Breast epithelium (tissue), 3 donors: ENCODE data around the gene DUSP22.

ENCODE experiments used
- POLR2A ChIP-seq: fragments of 450-650 bp; IDR thresholded peaks from one replicate; pipeline ENCODE4 v1.6.1; 2016; ENCODE audit warnings: antibody characterized with exemption, mild to moderate bottlenecking, moderate library complexity
- POLR2AphosphoS5 ChIP-seq, 3 donors: sonication (generic); formaldehyde crosslinking; IDR thresholded peaks; one replicate each; pipeline ENCODE4 v1.6.1; 2017; ENCODE audit warnings: antibody characterized with exemption in 3 of 3
- TF ChIP-seq, protein P1 (sequence below), 3 donors: fragments of 450-650 bp; IDR thresholded peaks; one replicate each; pipeline ENCODE4 v1.5.1; 2016 to 2017; ENCODE audit warnings: antibody characterized with exemption in 3 of 3, mild to moderate bottlenecking in 3 of 3, moderate library complexity in 3 of 3

DNA sequence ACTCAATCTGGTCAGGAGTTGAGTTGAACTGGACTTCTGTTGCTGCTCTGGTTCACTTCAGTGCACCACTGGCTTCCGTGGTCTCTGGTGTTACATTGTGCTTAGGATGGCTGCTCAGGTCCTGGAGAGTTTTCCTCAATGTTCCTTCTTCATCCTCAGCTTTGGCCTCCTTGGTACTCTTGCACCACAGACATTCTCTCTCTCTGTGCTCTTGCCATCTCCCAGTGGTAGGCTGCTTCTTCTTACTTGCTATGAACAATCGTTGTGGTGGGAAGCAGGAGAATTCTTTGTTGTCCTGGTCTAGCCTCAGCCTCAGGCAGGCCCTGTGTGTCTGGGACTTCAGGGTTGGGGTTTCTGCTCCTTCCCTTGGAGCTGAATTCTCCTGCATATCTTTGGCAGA is 14.5 kb upstream of the DUSP22 start:
- TF ChIP-seq, protein P1, sequence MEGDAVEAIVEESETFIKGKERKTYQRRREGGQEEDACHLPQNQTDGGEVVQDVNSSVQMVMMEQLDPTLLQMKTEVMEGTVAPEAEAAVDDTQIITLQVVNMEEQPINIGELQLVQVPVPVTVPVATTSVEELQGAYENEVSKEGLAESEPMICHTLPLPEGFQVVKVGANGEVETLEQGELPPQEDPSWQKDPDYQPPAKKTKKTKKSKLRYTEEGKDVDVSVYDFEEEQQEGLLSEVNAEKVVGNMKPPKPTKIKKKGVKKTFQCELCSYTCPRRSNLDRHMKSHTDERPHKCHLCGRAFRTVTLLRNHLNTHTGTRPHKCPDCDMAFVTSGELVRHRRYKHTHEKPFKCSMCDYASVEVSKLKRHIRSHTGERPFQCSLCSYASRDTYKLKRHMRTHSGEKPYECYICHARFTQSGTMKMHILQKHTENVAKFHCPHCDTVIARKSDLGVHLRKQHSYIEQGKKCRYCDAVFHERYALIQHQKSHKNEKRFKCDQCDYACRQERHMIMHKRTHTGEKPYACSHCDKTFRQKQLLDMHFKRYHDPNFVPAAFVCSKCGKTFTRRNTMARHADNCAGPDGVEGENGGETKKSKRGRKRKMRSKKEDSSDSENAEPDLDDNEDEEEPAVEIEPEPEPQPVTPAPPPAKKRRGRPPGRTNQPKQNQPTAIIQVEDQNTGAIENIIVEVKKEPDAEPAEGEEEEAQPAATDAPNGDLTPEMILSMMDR (IDR thresholded peaks at IDR 0.05), result no peak
- TF ChIP-seq POLR2A (no peak), POLR2AphosphoS5 (IDR thresholded peaks at IDR 0.05) (no peak)
